AG04450 (cell line): ENCODE results near the gene MRPL22. TPM values are rescaled to one million over a fixed set of nuclear protein-coding genes. Genes with fewer than 3 reads are reported as not detected.

Experiments
- CTCF ChIA-PET: fragments of 300-600, 350-600 bp; formaldehyde crosslinking; extraction: SDS; loops from one replicate; lab custom pipeline; 2022; ENCODE audit warnings: antibody characterized with exemption, inconsistent platforms; lab: Charles Lee
- POLR2A ChIA-PET: fragments of 350-600 bp; formaldehyde crosslinking; extraction: SDS; loops from one replicate; lab custom pipeline; 2021; ENCODE audit warnings: antibody characterized with exemption, inconsistent platforms; lab: Yijun Ruan, JAX
- DNase-seq: peaks from one replicate; pipeline ENCODE4 v3.0.0-alpha.2; 2011; ENCODE audit warnings: low read depth, low spot score
- H3K27ac ChIP-seq: one replicate; pipeline ENCODE4 v1.5.1; 2012; ENCODE audit warnings: low read depth, low read length, control low read depth
- H3K27me3 ChIP-seq: one replicate; pipeline ENCODE4 v1.6.0; 2012; ENCODE audit warnings: low read length; ENCODE audit not compliant: control insufficient read depth, insufficient read depth
- H3K4me3 ChIP-seq: 2 replicates; pipeline ENCODE4 v1.5.1; 2011; ENCODE audit warnings: mild to moderate bottlenecking, low read depth, low read length, control low read depth
- H3K9me3 ChIP-seq: 2 replicates; pipeline ENCODE4 v1.5.1; 2012; ENCODE audit warnings: low read length; ENCODE audit not compliant: control insufficient read depth, insufficient read depth
- polyA plus RNA-seq: library from polyadenylated mRNA; depleted of rRNA; stranded (reverse); fragments of >200 nt; gene quantifications from 2 replicates; pipeline ENCODE4 v1.2.3, GENCODE V29; 2011
- TF ChIP-seq, protein P1 (sequence below): IDR thresholded peaks from 2 replicates; pipeline ENCODE4 v1.5.1; 2011; ENCODE audit warnings: low read depth, low read length, control low read depth, inconsistent platforms

The MRPL22 gene
- polyA plus RNA-seq, 1 experiment = 47.3 TPM

DNA sequence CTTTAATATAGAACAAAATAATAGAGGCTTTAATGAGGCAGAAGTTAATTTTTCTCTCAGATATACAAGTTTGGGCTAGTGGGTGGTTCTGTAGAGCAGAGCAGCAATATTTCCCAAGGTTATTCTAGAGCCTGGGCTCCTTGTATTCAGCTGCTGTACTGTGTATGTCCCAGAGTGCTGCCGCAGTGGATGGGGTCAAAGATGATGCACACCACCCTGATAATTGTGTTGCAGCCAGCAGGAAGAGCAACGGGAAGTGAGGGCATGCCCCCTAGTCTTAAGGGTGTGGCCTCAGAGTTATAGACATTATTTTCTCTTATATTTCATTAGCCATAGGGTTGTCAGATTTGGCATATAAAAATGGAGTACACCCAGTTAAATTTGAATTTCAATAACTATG is 48.8 kb downstream of the MRPL22 start:
- CTCF ChIA-PET = interaction anchor here (1.9 kb wide), 1 partner anchor 17 kb away, joined by 8 read pairs; no protein-coding TSS in a partner anchor
- TF ChIP-seq, protein P1, sequence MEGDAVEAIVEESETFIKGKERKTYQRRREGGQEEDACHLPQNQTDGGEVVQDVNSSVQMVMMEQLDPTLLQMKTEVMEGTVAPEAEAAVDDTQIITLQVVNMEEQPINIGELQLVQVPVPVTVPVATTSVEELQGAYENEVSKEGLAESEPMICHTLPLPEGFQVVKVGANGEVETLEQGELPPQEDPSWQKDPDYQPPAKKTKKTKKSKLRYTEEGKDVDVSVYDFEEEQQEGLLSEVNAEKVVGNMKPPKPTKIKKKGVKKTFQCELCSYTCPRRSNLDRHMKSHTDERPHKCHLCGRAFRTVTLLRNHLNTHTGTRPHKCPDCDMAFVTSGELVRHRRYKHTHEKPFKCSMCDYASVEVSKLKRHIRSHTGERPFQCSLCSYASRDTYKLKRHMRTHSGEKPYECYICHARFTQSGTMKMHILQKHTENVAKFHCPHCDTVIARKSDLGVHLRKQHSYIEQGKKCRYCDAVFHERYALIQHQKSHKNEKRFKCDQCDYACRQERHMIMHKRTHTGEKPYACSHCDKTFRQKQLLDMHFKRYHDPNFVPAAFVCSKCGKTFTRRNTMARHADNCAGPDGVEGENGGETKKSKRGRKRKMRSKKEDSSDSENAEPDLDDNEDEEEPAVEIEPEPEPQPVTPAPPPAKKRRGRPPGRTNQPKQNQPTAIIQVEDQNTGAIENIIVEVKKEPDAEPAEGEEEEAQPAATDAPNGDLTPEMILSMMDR = no peak
- no peak overlapping the region for H3K27ac ChIP-seq
- DNase-seq = no peak
- POLR2A ChIA-PET = no interaction called here
- H3K9me3 ChIP-seq = no peaks in the 10 kb centered on the region
- peaks cover 2% of the 10 kb centered on the region for H3K27me3 ChIP-seq
- H3K4me3 ChIP-seq = no peak overlapping the region

DNA sequence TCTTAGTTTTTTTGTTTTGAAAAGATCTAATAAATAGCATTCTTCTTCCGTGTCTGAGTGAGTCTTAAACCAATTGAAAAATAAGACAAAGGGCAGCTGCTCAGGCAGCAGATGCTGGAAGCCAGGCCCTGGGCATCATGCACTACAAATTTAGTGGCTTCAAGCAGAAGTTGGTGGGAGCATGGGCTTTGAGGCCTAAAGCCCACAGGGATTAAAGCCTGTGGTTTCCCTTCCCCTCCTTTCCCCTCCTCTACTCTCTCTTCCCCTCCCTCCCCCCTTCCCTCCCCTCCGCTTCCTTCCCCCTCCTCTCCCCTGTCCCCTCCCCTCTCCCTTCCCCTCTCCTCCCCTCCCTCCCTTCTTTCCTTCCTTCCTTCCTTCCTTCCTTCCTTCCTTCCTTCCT is 52.6 kb downstream of the MRPL22 start:
- CTCF ChIA-PET = no interaction called here
- TF ChIP-seq, protein P1 = no peak

GRCh38 chr5:154995679-154996078 is 54.8 kb downstream of the MRPL22 start:
- POLR2A ChIA-PET = no interaction called here
- CTCF ChIA-PET = interaction anchor here (0.6 to 2.9 kb wide), 2 partner anchors 12 to 23 kb away, joined by 3 to 19 read pairs; no protein-coding TSS in a partner anchor
- H3K27me3 ChIP-seq = no peaks in the 10 kb centered on the region
- H3K4me3 ChIP-seq = no peak overlapping the region
- no peak for DNase-seq
- H3K9me3 ChIP-seq = no peaks in the 10 kb centered on the region
- TF ChIP-seq, protein P1 = no peak
- H3K27ac ChIP-seq = no peak overlapping the region

More for the DNA sequence above, 52.6 kb downstream of the MRPL22 start:
- no peak overlapping the region for H3K27ac ChIP-seq
- H3K27me3 ChIP-seq = no peaks in the 10 kb centered on the region
- POLR2A ChIA-PET = no interaction called here
- no peak overlapping the region for H3K4me3 ChIP-seq
- no peaks in the 10 kb centered on the region for H3K9me3 ChIP-seq
- DNase-seq = no peak

DNA sequence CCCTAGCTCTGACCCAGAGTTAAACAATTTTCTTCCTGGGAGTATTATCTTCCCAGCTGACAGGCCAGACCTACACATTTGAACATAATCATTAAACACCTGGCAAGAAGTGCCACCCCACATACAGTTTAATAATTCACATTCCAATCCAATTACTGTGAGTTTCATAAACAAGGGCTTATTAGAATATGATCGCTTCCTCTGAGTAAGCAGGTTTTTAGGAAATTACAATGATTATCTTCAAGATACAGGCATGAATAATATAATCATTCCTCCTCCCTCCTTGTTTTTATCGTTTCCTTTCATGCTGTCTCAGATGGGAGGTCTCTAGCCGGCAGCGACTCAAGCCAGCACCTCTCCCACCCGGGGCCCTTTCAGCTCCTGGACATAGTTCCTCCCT is 56.9 kb downstream of the MRPL22 start:
- no peaks in the 10 kb centered on the region for H3K27me3 ChIP-seq
- H3K9me3 ChIP-seq = no peaks in the 10 kb centered on the region
- TF ChIP-seq, protein P1 = no peak
- no peak overlapping the region for H3K27ac ChIP-seq
- ChIA-PET CTCF (interaction anchor here (1.2 to 2.9 kb wide), 2 partner anchors 25 to 142 kb away, joined by 3 to 19 read pairs; no protein-coding TSS in a partner anchor), POLR2A (no interaction called here)
- DNase-seq = no peak
- no peak overlapping the region for H3K4me3 ChIP-seq

- Histone ChIP-seq H3K27ac (no peak overlapping the region), H3K4me3 (no peak overlapping the region), H3K9me3 (no peaks in the 10 kb centered on the region; the same call in 1 of the 2 replicates), H3K27me3 (no peaks in the 10 kb centered on the region)
- CTCF ChIA-PET = no interaction called here
- POLR2A ChIA-PET = no interaction called here
- TF ChIP-seq, protein P1 = no peak
- no peak for DNase-seq
Observed at GRCh38 chr5:154999865-155000264, 59.0 kb downstream of the MRPL22 start.
